ENCODE results near the gene TMEM245.

- TF ChIP-seq, protein P1, sequence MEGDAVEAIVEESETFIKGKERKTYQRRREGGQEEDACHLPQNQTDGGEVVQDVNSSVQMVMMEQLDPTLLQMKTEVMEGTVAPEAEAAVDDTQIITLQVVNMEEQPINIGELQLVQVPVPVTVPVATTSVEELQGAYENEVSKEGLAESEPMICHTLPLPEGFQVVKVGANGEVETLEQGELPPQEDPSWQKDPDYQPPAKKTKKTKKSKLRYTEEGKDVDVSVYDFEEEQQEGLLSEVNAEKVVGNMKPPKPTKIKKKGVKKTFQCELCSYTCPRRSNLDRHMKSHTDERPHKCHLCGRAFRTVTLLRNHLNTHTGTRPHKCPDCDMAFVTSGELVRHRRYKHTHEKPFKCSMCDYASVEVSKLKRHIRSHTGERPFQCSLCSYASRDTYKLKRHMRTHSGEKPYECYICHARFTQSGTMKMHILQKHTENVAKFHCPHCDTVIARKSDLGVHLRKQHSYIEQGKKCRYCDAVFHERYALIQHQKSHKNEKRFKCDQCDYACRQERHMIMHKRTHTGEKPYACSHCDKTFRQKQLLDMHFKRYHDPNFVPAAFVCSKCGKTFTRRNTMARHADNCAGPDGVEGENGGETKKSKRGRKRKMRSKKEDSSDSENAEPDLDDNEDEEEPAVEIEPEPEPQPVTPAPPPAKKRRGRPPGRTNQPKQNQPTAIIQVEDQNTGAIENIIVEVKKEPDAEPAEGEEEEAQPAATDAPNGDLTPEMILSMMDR (IDR thresholded peaks at IDR 0.05): no peak
- TF ChIP-seq POLR2A (IDR thresholded peaks at IDR 0.05): no peak
Observed at GRCh38 chr9:109052416-109052815, 67.3 kb downstream of the TMEM245 start.
